Testis (tissue), 2 donors: Measurements from ENCODE around the gene NAT9.

Source experiments
- POLR2A ChIP-seq: fragments of 450-650 bp; IDR thresholded peaks from one replicate; pipeline ENCODE4 v1.6.1; 2017; ENCODE audit warnings: antibody characterized with exemption, mild to moderate bottlenecking, moderate library complexity
- TF ChIP-seq, protein P1 (sequence below), 3 experiments: fragments of 450-650 bp in 2 of 3; fragments of 200-600 bp in 1 of 3; sonication (generic) in 1 of 3; IDR thresholded peaks; one replicate each; pipeline ENCODE4 v1.5.1; 2016 to 2019; ENCODE audit warnings: antibody characterized with exemption in 3 of 3, mild to moderate bottlenecking in 2 of 3, moderate library complexity in 1 of 3

DNA sequence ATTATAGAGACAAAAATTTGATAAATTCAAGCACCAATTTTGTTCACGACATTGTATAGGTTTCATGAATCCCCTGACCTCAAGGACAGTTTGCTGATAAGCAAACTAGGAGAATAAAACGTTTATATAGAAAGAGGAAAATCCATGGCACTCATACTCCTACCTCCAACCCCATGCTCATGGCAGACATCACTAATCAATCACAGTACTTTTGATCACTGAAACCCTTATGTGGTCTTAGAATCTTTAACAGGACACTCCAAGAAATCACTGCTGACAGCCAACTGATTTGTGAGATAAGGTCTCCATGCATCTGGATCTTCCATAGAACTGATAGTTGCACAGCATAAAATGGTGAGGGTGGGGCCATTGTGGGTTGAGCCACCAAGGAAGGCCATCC, 32.4 kb downstream of the NAT9 start:
- TF ChIP-seq, protein P1, sequence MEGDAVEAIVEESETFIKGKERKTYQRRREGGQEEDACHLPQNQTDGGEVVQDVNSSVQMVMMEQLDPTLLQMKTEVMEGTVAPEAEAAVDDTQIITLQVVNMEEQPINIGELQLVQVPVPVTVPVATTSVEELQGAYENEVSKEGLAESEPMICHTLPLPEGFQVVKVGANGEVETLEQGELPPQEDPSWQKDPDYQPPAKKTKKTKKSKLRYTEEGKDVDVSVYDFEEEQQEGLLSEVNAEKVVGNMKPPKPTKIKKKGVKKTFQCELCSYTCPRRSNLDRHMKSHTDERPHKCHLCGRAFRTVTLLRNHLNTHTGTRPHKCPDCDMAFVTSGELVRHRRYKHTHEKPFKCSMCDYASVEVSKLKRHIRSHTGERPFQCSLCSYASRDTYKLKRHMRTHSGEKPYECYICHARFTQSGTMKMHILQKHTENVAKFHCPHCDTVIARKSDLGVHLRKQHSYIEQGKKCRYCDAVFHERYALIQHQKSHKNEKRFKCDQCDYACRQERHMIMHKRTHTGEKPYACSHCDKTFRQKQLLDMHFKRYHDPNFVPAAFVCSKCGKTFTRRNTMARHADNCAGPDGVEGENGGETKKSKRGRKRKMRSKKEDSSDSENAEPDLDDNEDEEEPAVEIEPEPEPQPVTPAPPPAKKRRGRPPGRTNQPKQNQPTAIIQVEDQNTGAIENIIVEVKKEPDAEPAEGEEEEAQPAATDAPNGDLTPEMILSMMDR (IDR thresholded peaks at IDR 0.05): no peak
- TF ChIP-seq POLR2A: no peak
